Nucleus accumbens (tissue), 56 donors: Measurements from ENCODE around the gene ZNF77.
"Not testable (repeated sequence)": the region's sequence is repeated elsewhere in the genome, so short reads cannot be mapped to it uniquely, and the experiment has no call there.

Experiments
- DNase-seq, 56 donors: peaks; one replicate each; lab custom pipeline; 2025; lab: John Stamatoyannopoulos, UW

The ZNF77 gene

GRCh38 chr19:2944775-2945574 is at the start of gene ZNF77:
TSS of gene ZNF77 (minus strand) at chr19:2944971. CDS start at chr19:2944840, 131 bp downstream.
- DNase-seq: peak; percentile 63 to 99 (median 96)

GRCh38 chr19:2993579-2993978 is 48.8 kb upstream of the ZNF77 start:
- no peak for DNase-seq

GRCh38 chr19:2992958-2993357 is 48.2 kb upstream of the ZNF77 start:
- DNase-seq: no peak

- not testable (repeated sequence) for DNase-seq
Observed at GRCh38 chr19:2992333-2992732, 47.6 kb upstream of the ZNF77 start.

DNA sequence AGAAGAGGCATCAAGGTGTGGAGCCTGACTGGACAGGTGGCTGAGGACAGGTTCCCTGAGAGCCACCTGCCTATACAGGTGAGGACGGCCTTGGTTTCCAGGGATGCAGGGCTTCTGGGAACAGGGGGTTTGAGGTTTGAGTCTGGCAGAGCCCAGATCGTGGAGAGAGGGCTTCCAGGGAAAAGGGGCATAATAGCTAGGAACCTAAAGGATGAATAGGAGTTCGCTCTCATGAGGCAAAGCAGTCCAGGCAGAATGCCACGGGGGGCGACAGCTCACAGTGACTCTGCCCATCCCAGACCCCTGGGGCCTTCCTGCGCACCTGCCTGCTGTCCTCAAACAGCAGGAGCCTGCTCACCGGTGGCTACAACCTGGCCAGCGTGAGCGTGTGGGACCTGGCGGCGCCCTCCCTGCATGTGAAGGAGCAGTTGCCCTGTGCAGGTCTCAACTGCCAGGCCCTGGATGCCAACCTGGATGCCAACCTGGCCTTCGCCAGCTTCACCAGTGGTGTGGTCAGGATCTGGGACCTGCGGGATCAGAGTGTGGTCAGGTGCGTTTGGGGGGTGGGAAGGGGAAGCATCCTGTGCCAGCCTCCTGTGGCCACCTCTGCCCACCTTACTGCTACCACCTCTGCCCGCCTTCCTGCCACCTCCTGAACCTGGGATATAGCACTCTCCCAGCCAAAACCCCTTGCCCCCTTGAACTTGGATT is 44.6 kb upstream of the ZNF77 start:
- DNase-seq: no peak

DNA sequence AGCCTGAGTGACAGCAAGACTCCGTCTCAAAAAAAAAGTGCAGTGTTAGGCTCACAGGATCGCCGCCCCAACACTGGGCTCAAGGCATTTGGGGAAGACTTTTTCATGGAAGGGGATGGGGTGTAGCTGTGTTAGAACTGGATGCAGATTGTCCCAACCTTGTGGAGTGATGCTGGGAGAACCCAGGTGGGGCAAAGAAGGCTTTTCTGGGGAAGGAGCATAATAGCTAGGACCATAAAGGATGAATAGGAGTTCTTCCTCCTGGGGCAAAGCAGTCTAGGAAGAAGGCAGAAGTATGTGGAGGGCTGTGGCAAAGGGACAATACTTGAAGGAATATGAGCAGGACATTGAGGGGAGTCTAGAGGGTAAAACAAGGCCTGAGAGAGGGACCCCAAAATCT is 43.8 kb upstream of the ZNF77 start:
- no peak for DNase-seq

DNA sequence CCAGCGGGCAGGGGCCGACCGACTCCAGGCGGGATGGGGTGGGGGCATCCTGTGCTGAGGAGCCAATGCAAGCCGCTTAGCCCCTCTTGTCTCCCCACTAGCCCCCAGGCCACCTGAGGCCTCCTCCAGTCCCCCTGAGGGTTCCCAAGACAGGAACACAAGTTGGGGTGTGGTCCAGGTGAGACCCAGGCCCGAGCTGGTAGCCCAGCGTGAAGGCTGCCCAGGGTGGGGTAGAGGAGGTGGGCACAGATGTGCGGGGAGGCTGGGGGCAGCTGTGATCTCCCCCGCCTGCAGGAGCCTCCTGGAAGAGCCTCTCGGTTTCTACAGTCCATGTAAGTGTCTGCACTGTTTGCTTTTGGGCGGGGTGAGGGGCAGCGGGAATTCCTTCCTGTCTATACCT is 43.0 kb upstream of the ZNF77 start:
- no peak for DNase-seq

- DNase-seq: peak in 3 of 56 donors; percentile 5 to 19 (median 9)
Observed at GRCh38 chr19:2986951-2987524, 42.3 kb upstream of the ZNF77 start.

GRCh38 chr19:2984215-2984528 is 39.4 kb upstream of the ZNF77 start:
- peak in 1 of 56 donors; percentile 30 for DNase-seq

- peak in 42 of 56 donors; percentile 1 to 66 (median 22) for DNase-seq
Observed at GRCh38 chr19:2983351-2984214, 38.8 kb upstream of the ZNF77 start.

DNA sequence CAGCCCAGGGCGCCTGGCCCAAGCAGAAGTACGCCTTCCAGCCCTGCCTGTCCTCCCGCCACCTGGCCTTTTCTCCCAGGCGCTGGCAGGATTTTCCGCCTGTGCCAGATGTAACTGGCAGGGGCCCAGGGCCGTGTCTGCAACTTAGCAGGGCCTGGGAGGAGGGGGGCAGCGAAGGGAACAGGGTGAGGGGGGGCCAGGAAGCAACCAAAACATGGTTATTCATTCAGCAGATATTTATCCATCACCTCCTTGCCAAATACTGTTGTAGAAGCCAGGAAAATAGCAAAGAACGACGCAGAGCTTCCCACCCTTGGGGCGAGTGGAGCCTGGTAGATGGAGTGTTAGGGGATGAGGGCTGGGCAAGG is 38.2 kb upstream of the ZNF77 start:
- DNase-seq: peak in 49 of 56 donors; percentile 5 to 81 (median 36)

DNA sequence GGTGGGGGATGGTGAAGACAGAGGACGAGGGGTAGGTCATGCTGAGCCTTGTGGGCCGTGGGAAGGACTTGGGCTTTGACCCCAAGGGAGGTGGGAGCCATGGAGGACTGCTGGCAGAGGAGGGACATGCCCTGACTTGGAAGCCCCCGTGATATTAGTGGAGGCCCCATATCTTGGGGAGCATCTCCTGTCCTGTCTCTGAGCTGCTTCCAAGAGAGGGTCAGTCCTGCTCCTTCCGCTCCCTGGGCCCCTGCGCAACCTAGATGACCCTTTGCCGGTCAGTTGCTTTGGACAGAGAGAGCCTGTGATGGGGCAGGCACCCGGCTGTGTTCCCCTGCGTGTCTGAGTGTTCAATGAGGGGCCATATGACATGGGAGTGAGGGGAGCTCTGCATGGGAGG is 37.8 kb upstream of the ZNF77 start:
- no peak for DNase-seq

GRCh38 chr19:2981898-2982297 is 37.1 kb upstream of the ZNF77 start:
- DNase-seq: no peak

- no peak for DNase-seq
Observed at GRCh38 chr19:2978772-2979171, 34.0 kb upstream of the ZNF77 start.

- no peak for DNase-seq
Observed at GRCh38 chr19:2978166-2978767, 33.5 kb upstream of the ZNF77 start.

DNA sequence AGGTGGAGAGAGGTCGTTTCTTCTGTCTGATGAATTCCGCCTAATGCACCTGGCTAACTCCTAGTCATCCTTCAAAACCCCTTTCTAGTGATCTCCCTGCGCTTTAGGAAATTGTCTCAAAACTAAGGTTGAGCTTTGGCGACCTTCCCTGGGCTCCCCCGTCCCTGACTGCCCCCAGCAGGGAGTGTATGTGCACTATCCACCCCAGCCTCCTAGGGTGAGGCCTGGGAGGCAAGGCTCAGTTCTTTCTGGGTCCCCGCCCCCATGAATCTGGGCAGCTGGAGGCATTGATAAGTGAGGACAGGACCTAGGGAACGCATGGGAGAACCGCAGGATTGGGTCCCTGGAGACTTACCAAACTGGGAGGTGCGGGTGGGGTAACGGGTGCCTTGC is 33.0 kb upstream of the ZNF77 start:
- DNase-seq: no peak

DNA sequence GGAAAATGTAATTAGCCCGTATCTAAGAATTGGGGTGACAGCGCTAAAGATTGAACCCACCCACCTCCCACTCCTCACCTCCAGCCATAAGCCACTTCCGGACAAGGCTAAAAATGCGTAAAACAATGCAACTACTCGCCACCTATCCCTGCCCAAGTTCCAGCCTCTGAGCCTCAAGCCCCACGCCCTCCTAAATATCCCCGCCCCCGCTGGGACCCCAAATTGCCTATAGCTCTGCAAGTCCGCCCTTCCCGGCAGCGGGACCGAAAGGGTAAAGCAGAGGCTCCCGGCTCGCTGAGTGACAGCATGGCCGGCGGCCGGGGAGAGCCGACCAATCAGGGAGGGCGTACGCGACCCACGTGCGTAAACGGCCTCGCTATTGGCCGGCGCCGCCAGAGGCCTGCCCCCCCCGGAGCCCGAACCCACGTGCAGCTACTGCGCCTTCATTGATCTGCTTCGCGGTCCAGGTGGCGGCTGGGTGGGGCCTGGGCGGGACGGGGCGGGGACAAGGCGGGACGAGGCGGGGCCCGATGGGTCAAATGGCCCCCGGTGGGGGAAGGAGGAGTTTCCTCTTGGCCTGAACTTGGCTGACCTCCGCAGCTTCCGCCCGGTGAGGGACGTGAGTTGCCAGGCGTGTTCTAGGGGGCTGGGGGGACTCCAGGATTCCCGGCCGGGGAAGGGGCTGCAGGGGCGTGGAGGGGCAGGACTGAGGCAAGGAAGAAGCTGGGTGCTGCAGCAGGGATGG is 32.4 kb upstream of the ZNF77 start, which contains the start of gene TLE6:
TSS of gene TLE6 (plus strand) at position 564 of the 745 bp plus-strand sequence. CDS start 670 bp downstream, outside the sequence.
- DNase-seq: peak; percentile 30 to 94 (median 84)

DNA sequence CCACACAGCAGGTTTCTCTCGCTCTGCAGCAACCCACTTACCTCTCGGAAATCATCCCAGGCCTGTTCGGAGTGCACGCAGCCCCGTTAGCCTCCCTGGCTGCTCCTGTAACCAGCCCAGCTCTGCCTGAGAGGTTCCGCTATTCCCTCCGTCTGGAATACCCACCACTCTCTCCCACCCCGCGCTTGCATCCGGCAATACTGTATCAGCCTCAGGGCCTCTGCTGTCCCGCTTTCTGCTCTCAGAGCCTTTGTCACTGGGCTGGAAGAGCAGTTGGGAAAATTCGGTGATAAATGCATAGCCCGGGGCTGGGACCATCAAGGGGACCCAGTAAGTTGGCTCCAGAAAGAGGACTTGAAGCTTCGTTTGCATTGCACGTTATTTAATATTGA is 31.8 kb upstream of the ZNF77 start:
- no peak for DNase-seq

- DNase-seq: no peak
Observed at GRCh38 chr19:2974342-2975041, 29.7 kb upstream of the ZNF77 start.
